NCI-H187 (cell line): ENCODE measurements around the gene PPP1R14D.
A peak's percentile ranks its signal among the peaks of the same experiment; 100 is the strongest.

ENCODE experiments used
- DNase-seq, 2 experiments: peaks; one replicate each; lab custom pipeline; 2025; lab: John Stamatoyannopoulos, UW

Gene PPP1R14D

GRCh38 chr15:40782609-40783227 is 45.8 kb downstream of the PPP1R14D start:
- peak in 1 of 2 experiments; percentile 43 for DNase-seq

- DNase-seq = no peak
These were observed 51.9 kb downstream of the PPP1R14D start for GRCh38 chr15:40776537-40777141.

- no peak for DNase-seq
These were observed 52.6 kb downstream of the PPP1R14D start for GRCh38 chr15:40775740-40776536.

GRCh38 chr15:40775007-40775406 is 53.5 kb downstream of the PPP1R14D start:
- DNase-seq = no peak

- DNase-seq = no peak
These were observed 54.6 kb downstream of the PPP1R14D start for GRCh38 chr15:40773902-40774301.

- DNase-seq = no peak
These were observed 55.0 kb downstream of the PPP1R14D start for GRCh38 chr15:40773496-40773895.

GRCh38 chr15:40772014-40772413 is 56.5 kb downstream of the PPP1R14D start:
- DNase-seq = no peak

GRCh38 chr15:40771242-40771641 is 57.3 kb downstream of the PPP1R14D start:
- no peak for DNase-seq

GRCh38 chr15:40770147-40770721 is 58.3 kb downstream of the PPP1R14D start:
- DNase-seq = peak in 1 of 2 experiments; percentile 24

GRCh38 chr15:40769274-40770146 is 59.0 kb downstream of the PPP1R14D start, which contains the start of gene C15orf62:
Gene C15orf62, plus strand, starts transcription at chr15:40769980. Its CDS starts 516 bp downstream, at chr15:40770496.
- no peak for DNase-seq

GRCh38 chr15:40768521-40769273 is 59.8 kb downstream of the PPP1R14D start:
- no peak for DNase-seq

- no peak for DNase-seq
These were observed 60.5 kb downstream of the PPP1R14D start for GRCh38 chr15:40767838-40768500.

- no peak for DNase-seq
These were observed 61.3 kb downstream of the PPP1R14D start for GRCh38 chr15:40766906-40767837.

GRCh38 chr15:40766194-40766815 is 62.2 kb downstream of the PPP1R14D start:
- no peak for DNase-seq
